ENCODE results near the gene FOXE1.

FOXE1 gene

DNA sequence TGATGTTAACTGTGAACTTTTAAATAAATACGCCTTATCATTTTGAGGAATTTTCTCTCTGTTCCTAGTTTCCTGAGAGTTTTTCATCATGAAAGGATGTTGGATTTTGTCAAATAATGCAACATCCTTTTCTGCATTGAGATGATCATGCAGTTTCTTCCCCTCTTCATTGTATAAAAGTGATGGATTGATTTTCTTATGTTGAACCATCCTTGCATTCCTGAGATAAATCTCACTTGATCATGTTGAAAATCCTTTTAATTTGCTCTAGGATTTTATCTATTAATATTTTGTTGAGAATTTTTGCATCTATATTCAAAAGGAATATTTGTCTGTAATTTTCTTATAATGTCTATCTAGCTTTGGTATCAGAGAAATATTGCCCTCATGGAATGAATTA is 13.3 kb downstream of the FOXE1 start:
- DNase-seq (ENCODE audit: low read depth, low spot score) = no peak

- DNase-seq (ENCODE audit: low read depth, low spot score) = no peak
Measured at GRCh38 chr9:97866848-97867247, 13.8 kb downstream of the FOXE1 start.

- DNase-seq (ENCODE audit: low read depth, low spot score) = no peak
Measured at GRCh38 chr9:97868859-97869258, 15.8 kb downstream of the FOXE1 start.

DNA sequence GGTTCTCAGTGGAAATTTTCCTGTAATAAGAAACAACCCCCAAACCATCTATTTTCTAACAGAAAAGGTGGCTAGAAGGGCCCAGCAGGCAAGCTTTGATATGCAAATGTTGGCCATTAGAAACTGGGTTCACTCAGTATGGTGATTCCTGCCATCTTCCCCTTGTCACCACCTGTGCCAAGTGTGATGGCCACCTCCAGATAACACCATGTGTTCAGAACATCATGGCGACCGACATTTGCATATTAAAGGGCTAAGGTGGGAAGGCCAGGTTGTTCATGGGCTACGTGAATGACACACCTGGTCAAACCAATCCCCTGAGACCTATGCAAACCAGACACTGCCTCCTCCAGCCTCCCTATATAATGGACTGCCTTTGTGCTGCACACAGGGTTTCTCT is 20.4 kb downstream of the FOXE1 start:
- peak; percentile 32 for DNase-seq (ENCODE audit: low read depth, low spot score)

DNA sequence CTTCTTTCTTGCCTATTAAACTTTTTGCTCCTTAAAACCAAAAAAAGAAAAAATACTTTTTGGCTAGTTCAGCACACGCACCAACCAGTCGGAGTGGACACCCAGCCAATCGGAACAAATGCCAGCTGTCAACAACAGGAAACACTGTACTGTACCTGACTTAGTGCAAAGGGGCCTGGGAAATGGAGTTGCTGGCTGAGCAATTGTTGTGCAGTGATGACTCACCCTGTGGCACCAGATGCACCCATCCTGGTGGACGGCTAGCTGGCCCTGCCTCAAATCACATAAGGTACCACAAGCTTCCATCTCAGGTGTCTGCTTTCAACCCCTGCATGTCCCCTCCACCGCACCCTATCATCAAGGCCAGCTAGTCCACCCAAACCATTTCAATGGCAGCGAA is 20.9 kb downstream of the FOXE1 start:
- DNase-seq (ENCODE audit: low read depth, low spot score) = no peak

- DNase-seq (ENCODE audit: low read depth, low spot score) = no peak
Measured at GRCh38 chr9:97874624-97875023, 21.6 kb downstream of the FOXE1 start.

DNA sequence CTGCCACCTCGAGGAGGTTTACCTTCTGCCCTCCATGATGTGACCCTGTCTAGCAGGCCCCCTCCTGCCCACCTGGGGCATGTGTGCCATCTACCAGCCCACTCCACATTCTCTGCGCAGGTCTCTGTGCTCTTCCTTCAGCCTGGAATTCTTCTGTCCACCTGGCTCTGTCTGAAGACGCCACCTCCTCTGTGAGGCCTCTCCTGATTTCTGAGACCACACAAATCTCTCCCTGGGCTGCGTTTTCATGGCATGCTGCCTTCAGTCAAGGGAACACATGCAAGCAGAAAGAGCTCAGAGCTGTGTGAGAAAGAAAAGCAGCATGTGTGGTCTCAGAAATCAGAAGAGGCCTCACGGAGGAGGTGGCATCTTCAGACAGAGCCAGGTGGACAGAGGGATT is 22.1 kb downstream of the FOXE1 start:
- no peak for DNase-seq (ENCODE audit: low read depth, low spot score)

DNA sequence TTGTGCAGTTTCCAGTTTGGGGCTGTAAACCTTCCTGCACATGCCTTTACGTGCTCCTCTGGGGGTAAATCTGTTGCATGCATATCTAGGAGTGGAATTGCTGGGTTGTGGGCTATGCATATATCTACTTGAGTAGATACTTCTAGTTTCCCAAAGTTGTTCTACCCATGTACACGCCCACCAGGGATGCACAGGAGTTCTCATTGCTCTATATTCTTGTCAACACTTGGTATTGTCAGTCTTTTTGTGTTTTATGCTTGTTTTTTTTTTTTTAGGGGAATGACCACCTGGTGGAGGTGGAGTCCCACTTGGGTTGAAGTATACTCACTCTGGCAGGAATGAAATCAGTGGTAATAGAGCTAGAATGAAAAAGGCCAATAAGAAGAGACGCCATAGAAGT is 23.0 kb downstream of the FOXE1 start:
- DNase-seq (ENCODE audit: low read depth, low spot score) = no peak

DNA sequence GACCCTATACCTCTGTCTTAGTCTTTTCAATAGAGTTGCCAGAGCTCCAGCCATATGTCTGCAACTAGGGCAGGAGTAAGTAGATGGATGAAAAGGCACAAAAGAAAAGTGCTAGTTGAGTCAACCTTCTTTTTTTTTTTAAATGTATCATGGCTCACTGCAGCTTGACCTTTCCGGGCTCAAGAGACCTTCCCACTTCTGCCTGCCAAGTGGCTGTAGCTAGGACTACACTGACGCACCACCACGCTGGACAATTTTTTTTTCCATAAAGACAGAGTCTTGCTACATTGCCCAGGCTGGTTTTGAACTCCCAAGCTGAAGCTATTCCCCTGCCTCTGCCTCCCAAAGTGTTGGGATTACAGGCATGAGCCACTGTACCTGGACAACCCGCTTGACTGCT is 27.3 kb downstream of the FOXE1 start:
- DNase-seq (ENCODE audit: low read depth, low spot score) = no peak

- peak; percentile 70 for DNase-seq (ENCODE audit: low read depth, low spot score)
Measured at GRCh38 chr9:97889941-97890887, 37.2 kb downstream of the FOXE1 start.

DNA sequence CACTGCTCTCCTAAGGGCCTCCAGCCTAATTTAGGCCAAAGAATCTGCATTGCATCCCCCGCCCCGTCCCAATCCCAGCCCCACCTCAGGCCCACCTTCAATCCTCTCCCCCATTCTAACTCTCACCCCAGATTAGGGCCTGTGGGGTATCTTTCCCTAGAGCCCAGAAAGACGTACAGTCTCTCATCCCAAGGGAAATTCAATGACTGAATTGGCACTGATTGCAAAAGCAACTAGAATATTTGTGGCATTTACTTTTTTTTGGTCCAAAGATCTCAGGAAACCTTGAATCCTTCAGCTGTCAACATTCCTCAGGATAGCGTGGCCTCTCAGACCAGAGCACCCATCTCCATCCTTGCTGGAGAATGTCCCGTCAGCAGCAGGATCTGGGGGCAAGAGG is 38.7 kb downstream of the FOXE1 start:
- no peak for DNase-seq (ENCODE audit: low read depth, low spot score)

GRCh38 chr9:97892421-97892820 is 39.4 kb downstream of the FOXE1 start:
- no peak for DNase-seq (ENCODE audit: low read depth, low spot score)

- DNase-seq (ENCODE audit: low read depth, low spot score) = no peak
Measured at GRCh38 chr9:97895211-97895610, 42.2 kb downstream of the FOXE1 start.

- peak; percentile 78 for DNase-seq (ENCODE audit: low read depth, low spot score)
Measured at GRCh38 chr9:97895695-97896332, 42.8 kb downstream of the FOXE1 start.

- no peak for DNase-seq (ENCODE audit: low read depth, low spot score)
Measured at GRCh38 chr9:97900103-97900737, 47.2 kb downstream of the FOXE1 start.

- peak; percentile 42 for DNase-seq (ENCODE audit: low read depth, low spot score)
Measured at GRCh38 chr9:97900738-97901565, 47.9 kb downstream of the FOXE1 start.

- DNase-seq (ENCODE audit: low read depth, low spot score) = no peak
Measured at GRCh38 chr9:97903177-97903576, 50.2 kb downstream of the FOXE1 start.

DNA sequence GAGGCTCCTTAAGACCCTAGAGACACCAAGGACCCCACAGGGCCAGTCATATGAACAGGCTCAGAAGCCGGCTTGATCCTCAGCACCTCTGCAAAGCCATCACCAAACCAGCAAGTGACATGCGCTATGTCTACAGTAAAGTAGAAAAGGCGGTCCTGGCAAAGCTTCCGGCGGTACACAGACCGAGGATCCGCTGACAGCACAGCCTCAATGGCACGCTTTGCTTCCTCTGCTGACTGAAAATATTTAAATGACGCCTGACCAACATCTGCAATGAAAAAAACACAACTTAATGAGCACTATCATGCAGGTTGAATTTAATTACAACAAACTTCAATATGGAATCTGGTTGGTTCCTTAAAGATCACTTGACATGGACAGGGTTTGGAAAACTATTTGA is 51.7 kb downstream of the FOXE1 start:
- DNase-seq (ENCODE audit: low read depth, low spot score) = no peak

- DNase-seq (ENCODE audit: low read depth, low spot score) = no peak
Measured at GRCh38 chr9:97905228-97905627, 52.2 kb downstream of the FOXE1 start.
